SH-SY5Y (cell line): Measurements from ENCODE around the gene TCL1B.

Experiments
- GATA2 ChIP-seq: IDR thresholded peaks from 2 replicates; pipeline ENCODE4 v1.6.1; 2011; ENCODE audit warnings: mild to moderate bottlenecking, low read depth, low read length
- GATA3 ChIP-seq: IDR thresholded peaks from 2 replicates; pipeline ENCODE4 v1.6.1; 2011; ENCODE audit warnings: low read depth, mild to moderate bottlenecking, low read length, moderate library complexity

- no peak for TF ChIP-seq GATA2
- TF ChIP-seq GATA3: no peak
Observed at GRCh38 chr14:95703805-95704204, 17.6 kb downstream of the TCL1B start.
